GM21529 (cell line): ENCODE results near the gene SPAG4.

Source experiments
- ATAC-seq: cut with Tn5 transposase; IDR thresholded peaks from one replicate; pipeline ENCODE4 v1.9.1; 2021; ENCODE audit not compliant: unreplicated experiment

SPAG4 gene

GRCh38 chr20:35652641-35653429 is 37.2 kb downstream of the SPAG4 start:
- no peak for ATAC-seq

GRCh38 chr20:35653430-35653734 is 37.8 kb downstream of the SPAG4 start:
- no peak for ATAC-seq

- no peak for ATAC-seq
Measured at GRCh38 chr20:35653893-35654292, 38.3 kb downstream of the SPAG4 start.

GRCh38 chr20:35654415-35654814 is 38.8 kb downstream of the SPAG4 start:
- ATAC-seq = no peak

- no peak for ATAC-seq
Measured at GRCh38 chr20:35657271-35657670, 41.6 kb downstream of the SPAG4 start.

- no peak for ATAC-seq
Measured at GRCh38 chr20:35660122-35660937, 44.7 kb downstream of the SPAG4 start.

GRCh38 chr20:35661053-35661452 is 45.4 kb downstream of the SPAG4 start:
- ATAC-seq = no peak

GRCh38 chr20:35661908-35662307 is 46.3 kb downstream of the SPAG4 start:
- no peak for ATAC-seq

- ATAC-seq = no peak
Measured at GRCh38 chr20:35662551-35662950, 46.9 kb downstream of the SPAG4 start.

GRCh38 chr20:35663516-35664465 is 48.2 kb downstream of the SPAG4 start:
- peak; percentile 23 for ATAC-seq

- peak; percentile 69 for ATAC-seq
Measured at GRCh38 chr20:35664466-35665206, 49.0 kb downstream of the SPAG4 start, which contains the start of the genes CPNE1 and RBM12. Gene CPNE1, minus strand, starts transcription at chr20:35664900. Its CDS starts 31,977 bp downstream, at chr20:35632923. Gene RBM12, minus strand, starts transcription at chr20:35664900. Its CDS starts 9,578 bp downstream, at chr20:35655322.

- ATAC-seq = no peak
Measured at GRCh38 chr20:35665949-35666288, 50.3 kb downstream of the SPAG4 start.

GRCh38 chr20:35669221-35669620 is 53.6 kb downstream of the SPAG4 start:
- no peak for ATAC-seq

- ATAC-seq = no peak
Measured at GRCh38 chr20:35669681-35670080, 54.1 kb downstream of the SPAG4 start.
